Measurements from ENCODE around the gene TBX5.
"Not testable (repeated sequence)": the region's sequence is repeated elsewhere in the genome, so short reads cannot be mapped to it uniquely, and the experiment has no call there.

TBX5 gene

GRCh38 chr12:114393569-114393968 is 12.4 kb downstream of the TBX5 start:
- in situ Hi-C loops (cut with MboI; ENCODE audit: low sequenced_read_pairs): no loop called here

GRCh38 chr12:114392909-114393308 is 13.0 kb downstream of the TBX5 start:
- in situ Hi-C loops (cut with MboI; ENCODE audit: low sequenced_read_pairs): no loop called here

GRCh38 chr12:114391088-114391487 is 14.9 kb downstream of the TBX5 start:
- in situ Hi-C loops (cut with MboI; ENCODE audit: low sequenced_read_pairs): no loop called here

- in situ Hi-C loops (cut with MboI; ENCODE audit: low sequenced_read_pairs): no loop called here
These were observed 21.2 kb downstream of the TBX5 start for GRCh38 chr12:114384739-114385138.

GRCh38 chr12:114381177-114381576 is 24.8 kb downstream of the TBX5 start:
- in situ Hi-C loops (cut with MboI; ENCODE audit: low sequenced_read_pairs): no loop called here

- in situ Hi-C loops (cut with MboI; ENCODE audit: low sequenced_read_pairs): no loop called here
These were observed 34.2 kb downstream of the TBX5 start for GRCh38 chr12:114371733-114372132.

- in situ Hi-C loops (cut with MboI; ENCODE audit: low sequenced_read_pairs): no loop called here
These were observed 34.7 kb downstream of the TBX5 start for GRCh38 chr12:114371250-114371649.

- in situ Hi-C loops (cut with MboI; ENCODE audit: low sequenced_read_pairs): no loop called here
These were observed 37.1 kb downstream of the TBX5 start for GRCh38 chr12:114368685-114369452.

- in situ Hi-C loops (cut with MboI; ENCODE audit: low sequenced_read_pairs): no loop called here
These were observed 44.0 kb downstream of the TBX5 start for GRCh38 chr12:114361992-114362391.

- in situ Hi-C loops (cut with MboI; ENCODE audit: low sequenced_read_pairs): no loop called here
These were observed 44.4 kb downstream of the TBX5 start for GRCh38 chr12:114361545-114361944.

- in situ Hi-C loops (cut with MboI; ENCODE audit: low sequenced_read_pairs): no loop called here
These were observed 45.5 kb downstream of the TBX5 start for GRCh38 chr12:114360485-114360884.

GRCh38 chr12:114355389-114356088 is 50.4 kb downstream of the TBX5 start:
- in situ Hi-C loops (cut with MboI; ENCODE audit: low sequenced_read_pairs): no loop called here

- in situ Hi-C loops (cut with MboI; ENCODE audit: low sequenced_read_pairs): not testable (repeated sequence)
These were observed 56.7 kb downstream of the TBX5 start for GRCh38 chr12:114349239-114349638.

- in situ Hi-C loops (cut with MboI; ENCODE audit: low sequenced_read_pairs): no loop called here
These were observed 58.1 kb downstream of the TBX5 start for GRCh38 chr12:114347861-114348260.

- in situ Hi-C loops (cut with MboI; ENCODE audit: low sequenced_read_pairs): no loop called here
These were observed 61.1 kb downstream of the TBX5 start for GRCh38 chr12:114344831-114345230.

- in situ Hi-C loops (cut with MboI; ENCODE audit: low sequenced_read_pairs): no loop called here
These were observed 61.7 kb downstream of the TBX5 start for GRCh38 chr12:114344303-114344663.

- in situ Hi-C loops (cut with MboI; ENCODE audit: low sequenced_read_pairs): no loop called here
These were observed 62.2 kb downstream of the TBX5 start for GRCh38 chr12:114343585-114344302.

- in situ Hi-C loops (cut with MboI; ENCODE audit: low sequenced_read_pairs): no loop called here
These were observed 63.3 kb downstream of the TBX5 start for GRCh38 chr12:114342656-114343055.

- in situ Hi-C loops (cut with MboI; ENCODE audit: low sequenced_read_pairs): no loop called here
These were observed 64.3 kb downstream of the TBX5 start for GRCh38 chr12:114341635-114342034.

- in situ Hi-C loops (cut with MboI; ENCODE audit: low sequenced_read_pairs): no loop called here
These were observed 65.7 kb downstream of the TBX5 start for GRCh38 chr12:114340231-114340630.

GRCh38 chr12:114339626-114340025 is 66.3 kb downstream of the TBX5 start:
- in situ Hi-C loops (cut with MboI; ENCODE audit: low sequenced_read_pairs): no loop called here

- in situ Hi-C loops (cut with MboI; ENCODE audit: low sequenced_read_pairs): no loop called here
These were observed 70.3 kb downstream of the TBX5 start for GRCh38 chr12:114335607-114336006.
